ENCODE results near the gene CCDC92. TPM values are rescaled to one million over a fixed set of nuclear protein-coding genes. Genes with fewer than 3 reads are reported as not detected.

The CCDC92 gene
- total RNA-seq, 1 donor from 2014 or later = 4.8 TPM

GRCh38 chr12:123956249-123956648, 16.4 kb downstream of the CCDC92 start:
- no peaks in the 10 kb centered on the region for H3K4me1 ChIP-seq
- no peaks in the 10 kb centered on the region for H3K9me3 ChIP-seq (ENCODE audit: low read depth)
- Mint-ChIP-seq H3K27ac (no peak overlapping the region), H3K36me3 (no peaks in the 10 kb centered on the region), H3K4me1 (peaks cover 8% of the 10 kb centered on the region), H3K27me3 (ENCODE audit: insufficient read depth, low read depth) (no peaks in the 10 kb centered on the region), H3K4me3 (no peak overlapping the region), H3K9me3 (no peaks in the 10 kb centered on the region)
- H3K4me3 ChIP-seq = no peak overlapping the region
- H3K4me2 ChIP-seq = no peak overlapping the region
- no peak for DNase-seq (ENCODE audit: low spot score)
- no peak overlapping the region for H3K9ac ChIP-seq
- no peak for TF ChIP-seq EZH2phosphoT487 (IDR thresholded peaks at IDR 0.05)
- no peak for TF ChIP-seq EZH2 (IDR thresholded peaks at IDR 0.05)
- no peak for TF ChIP-seq CTCF (IDR thresholded peaks at IDR 0.05)
- H3K36me3 ChIP-seq = no peaks in the 10 kb centered on the region
- no peak overlapping the region for H3K27ac ChIP-seq
- H3F3A ChIP-seq (ENCODE audit: low read depth) = no peaks in the 10 kb centered on the region
- H3K27me3 ChIP-seq = peaks cover 97% of the 10 kb centered on the region
- H3K79me2 ChIP-seq (ENCODE audit: low read depth) = no peaks in the 10 kb centered on the region
- H2AFZ ChIP-seq (replicated peaks) = no peak overlapping the region
- H4K20me1 ChIP-seq (ENCODE audit: low read depth) = peaks cover 20% of the 10 kb centered on the region

GRCh38 chr12:123954647-123955350, 17.8 kb downstream of the CCDC92 start:
- Histone ChIP-seq H4K20me1 (ENCODE audit: low read depth) (peaks cover 12% of the 10 kb centered on the region), H3K36me3 (no peaks in the 10 kb centered on the region), H3K4me2 (no peak overlapping the region), H3K27ac (no peak overlapping the region), H3K9me3 (ENCODE audit: low read depth) (no peaks in the 10 kb centered on the region), H3K9ac (no peak overlapping the region), H3K79me2 (ENCODE audit: low read depth) (no peaks in the 10 kb centered on the region), H3K4me1 (no peaks in the 10 kb centered on the region), H2AFZ (replicated peaks) (no peak overlapping the region), H3K4me3 (no peak overlapping the region), H3K27me3 (peaks cover 89% of the 10 kb centered on the region), H3F3A (ENCODE audit: low read depth) (no peaks in the 10 kb centered on the region)
- no peaks in the 10 kb centered on the region for H3K27me3 Mint-ChIP-seq (ENCODE audit: insufficient read depth, low read depth)
- DNase-seq (ENCODE audit: low spot score) = no peak
- H3K4me3 Mint-ChIP-seq = no peak overlapping the region
- H3K27ac Mint-ChIP-seq = no peak overlapping the region
- TF ChIP-seq CTCF (IDR thresholded peaks at IDR 0.05) (no peak), EZH2phosphoT487 (IDR thresholded peaks at IDR 0.05) (no peak), EZH2 (IDR thresholded peaks at IDR 0.05) (no peak)
- H3K36me3 Mint-ChIP-seq = peaks cover 2% of the 10 kb centered on the region
- peaks cover 21% of the 10 kb centered on the region for H3K4me1 Mint-ChIP-seq
- H3K9me3 Mint-ChIP-seq = peaks cover 2% of the 10 kb centered on the region

GRCh38 chr12:123952037-123952436, 20.6 kb downstream of the CCDC92 start:
- Histone ChIP-seq H3K79me2 (ENCODE audit: low read depth) (no peaks in the 10 kb centered on the region), H3K27me3 (peaks cover 65% of the 10 kb centered on the region), H3K9me3 (ENCODE audit: low read depth) (no peaks in the 10 kb centered on the region), H3F3A (ENCODE audit: low read depth) (no peaks in the 10 kb centered on the region), H3K27ac (no peak overlapping the region), H3K4me1 (peaks cover 10% of the 10 kb centered on the region), H3K4me2 (no peak overlapping the region), H3K4me3 (no peak overlapping the region), H4K20me1 (ENCODE audit: low read depth) (no peaks in the 10 kb centered on the region), H3K36me3 (no peaks in the 10 kb centered on the region), H3K9ac (no peak overlapping the region), H2AFZ (replicated peaks) (no peak overlapping the region)
- peaks cover 3% of the 10 kb centered on the region for H3K36me3 Mint-ChIP-seq
- no peak for DNase-seq (ENCODE audit: low spot score)
- no peak overlapping the region for H3K27ac Mint-ChIP-seq
- H3K4me3 Mint-ChIP-seq = no peak overlapping the region
- peaks cover 45% of the 10 kb centered on the region for H3K4me1 Mint-ChIP-seq
- H3K9me3 Mint-ChIP-seq = peaks cover 4% of the 10 kb centered on the region
- TF ChIP-seq EZH2phosphoT487 (IDR thresholded peaks at IDR 0.05) (no peak), CTCF (IDR thresholded peaks at IDR 0.05) (no peak), EZH2 (IDR thresholded peaks at IDR 0.05) (no peak)
- no peaks in the 10 kb centered on the region for H3K27me3 Mint-ChIP-seq (ENCODE audit: insufficient read depth, low read depth)
